NCI-H1417 treated with DMSO at 0.1 percent for 48 hours (cell line): ENCODE data around the gene SCTR.

Source experiments
- DNase-seq: peaks from one replicate; lab custom pipeline; 2025; lab: John Stamatoyannopoulos, UW

SCTR gene

GRCh38 chr2:119429225-119429981, 94.9 kb downstream of the SCTR start:
- no peak for DNase-seq

GRCh38 chr2:119428488-119429224, 95.6 kb downstream of the SCTR start:
- DNase-seq = no peak

- no peak for DNase-seq
Measured at GRCh38 chr2:119427756-119428155, 96.5 kb downstream of the SCTR start.

GRCh38 chr2:119426801-119427395, 97.4 kb downstream of the SCTR start:
- DNase-seq = no peak

GRCh38 chr2:119426396-119426675, 97.9 kb downstream of the SCTR start:
- DNase-seq = no peak

GRCh38 chr2:119425620-119426395, 98.5 kb downstream of the SCTR start:
- DNase-seq = no peak

GRCh38 chr2:119425119-119425405, 99.2 kb downstream of the SCTR start:
- no peak for DNase-seq

GRCh38 chr2:119424284-119425118, 99.8 kb downstream of the SCTR start:
- no peak for DNase-seq

- no peak for DNase-seq
Measured at GRCh38 chr2:119423811-119424210, 100.5 kb downstream of the SCTR start.

- no peak for DNase-seq
Measured at GRCh38 chr2:119423108-119423444, 101.2 kb downstream of the SCTR start.

GRCh38 chr2:119422360-119423107, 101.7 kb downstream of the SCTR start:
- no peak for DNase-seq

- no peak for DNase-seq
Measured at GRCh38 chr2:119421741-119422140, 102.5 kb downstream of the SCTR start.

- no peak for DNase-seq
Measured at GRCh38 chr2:119421304-119421703, 103.0 kb downstream of the SCTR start.

- no peak for DNase-seq
Measured at GRCh38 chr2:119419803-119420508, 104.3 kb downstream of the SCTR start.

GRCh38 chr2:119419065-119419464, 105.2 kb downstream of the SCTR start:
- DNase-seq = no peak

GRCh38 chr2:119417908-119418307, 106.4 kb downstream of the SCTR start:
- DNase-seq = no peak

GRCh38 chr2:119416299-119416923, 107.9 kb downstream of the SCTR start:
- no peak for DNase-seq

- DNase-seq = no peak
Measured at GRCh38 chr2:119415630-119416029, 108.7 kb downstream of the SCTR start.

- no peak for DNase-seq
Measured at GRCh38 chr2:119414894-119415293, 109.4 kb downstream of the SCTR start.

- DNase-seq = no peak
Measured at GRCh38 chr2:119409506-119409905, 114.8 kb downstream of the SCTR start.
